K562 (cell line): Measurements from ENCODE around the gene SNX1. TPM values are rescaled to one million over a fixed set of nuclear protein-coding genes. Genes with fewer than 3 reads are reported as not detected.

Source experiments
- ATAC-seq: fragments of 200-7000 bp; cut with Tn5 transposase; 3 replicates; pipeline ENCODE4 v1.9.1; 2020; ENCODE audit warnings: moderate library complexity
- BruUV-seq: library from RNA; stranded (reverse); fragments of 400-500 nt; replicated peaks from 2 replicates; lab custom pipeline; 2021; lab: Mats Ljungman, UMichigan
- CTCF ChIA-PET: fragments of 300-600 bp; formaldehyde crosslinking; extraction: SDS; loops from one replicate; lab custom pipeline; 2021; ENCODE audit warnings: low intra/inter-chr PET ratio; lab: Yijun Ruan, JAX
- POLR2A ChIA-PET: fragments of 300-600, 350-650 bp; sonication (Branson Sonifier 250); formaldehyde crosslinking; extraction: SDS; loops from one replicate; lab custom pipeline; 2021; ENCODE audit warnings: antibody characterized with exemption, inconsistent platforms; lab: Yijun Ruan, JAX
- DNase-seq, 4 experiments: peaks; one replicate each; pipeline versions ENCODE4 v3.0.0 to v3.0.0-alpha.2; 2011 to 2018; ENCODE audit warnings: low spot score in 3 of 4, mixed read lengths in 3 of 4; ENCODE audit errors: extremely low read depth in 1 of 4
- FAIRE-seq: peaks from 2 replicates; lab custom pipeline; 2011; peaks lifted over from hg19 to GRCh38; lab: Jason Lieb, UNC
- H2AFZ ChIP-seq: 2 replicates; pipeline ENCODE4 v1.6.0; 2011; ENCODE audit warnings: low read depth, low read length, control low read depth, inconsistent platforms
- H3K27ac ChIP-seq: fragments of 200-600 bp; 3 replicates; pipeline ENCODE4 v1.8.0; 2011; ENCODE audit warnings: low read depth, mild to moderate bottlenecking, control low read depth, inconsistent platforms, low read length, moderate library complexity, mixed read lengths; ENCODE audit errors: extremely low read depth
- H3K27me3 ChIP-seq, 2 experiments: fragments of 300-600 bp in 1 of 2; 2 replicates in 1 of 2; 3 replicates in 1 of 2; pipeline versions ENCODE4 v1.6.0 to v1.8.0; 2011; ENCODE audit warnings: inconsistent platforms in 2 of 2, low read length in 2 of 2, mild to moderate bottlenecking in 1 of 2, mixed read lengths in 1 of 2, moderate library complexity in 1 of 2; ENCODE audit not compliant: control insufficient read depth in 2 of 2, insufficient read depth in 2 of 2
- H3K36me3 ChIP-seq: fragments of 300-600 bp; 3 replicates; pipeline ENCODE4 v1.8.0; 2011; ENCODE audit warnings: mild to moderate bottlenecking, low read length, inconsistent platforms; ENCODE audit not compliant: control insufficient read depth, insufficient read depth
- H3K4me1 ChIP-seq, 2 experiments: fragments of 200-600 bp in 1 of 2; replicated peaks in 1 of 2; 2 replicates in 1 of 2; 3 replicates in 1 of 2; pipeline versions ENCODE4 v1.5.1 to v1.8.0; 2011; ENCODE audit warnings: inconsistent platforms in 2 of 2, low read length in 2 of 2, mild to moderate bottlenecking in 1 of 2, mixed read lengths in 1 of 2, moderate library complexity in 1 of 2; ENCODE audit not compliant: control insufficient read depth in 2 of 2, insufficient read depth in 2 of 2
- H3K4me2 ChIP-seq: 2 replicates; pipeline ENCODE4 v1.6.1; 2011; ENCODE audit warnings: low read length, control low read depth, inconsistent platforms, mixed read lengths; ENCODE audit not compliant: insufficient read depth
- H3K4me3 ChIP-seq: fragments of 200-600 bp; sonication (generic), shearing (Covaris generic); 2 replicates; pipeline ENCODE4 v1.5.1; 2016; ENCODE audit warnings: control low read depth, inconsistent platforms
- H3K79me2 ChIP-seq: fragments of 200-600 bp; 3 replicates; pipeline ENCODE4 v1.8.0; 2011; ENCODE audit warnings: low read length, inconsistent platforms; ENCODE audit not compliant: control insufficient read depth, insufficient read depth
- H3K9ac ChIP-seq, 2 experiments: 2 replicates each; pipeline versions ENCODE4 v1.6.0 to v1.6.1; 2011; ENCODE audit warnings: low read depth in 2 of 2, low read length in 2 of 2, control low read depth in 1 of 2, inconsistent platforms in 1 of 2, mild to moderate bottlenecking in 1 of 2, mixed read lengths in 1 of 2; ENCODE audit not compliant: insufficient read depth in 1 of 2
- H3K9me1 ChIP-seq: one replicate; pipeline ENCODE4 v1.6.0; 2011; ENCODE audit warnings: inconsistent platforms, mild to moderate bottlenecking, low read length, moderate library complexity; ENCODE audit not compliant: control insufficient read depth, insufficient read depth
- H3K9me3 ChIP-seq: replicated peaks from 2 replicates; pipeline ENCODE4 v1.5.1; 2011; ENCODE audit warnings: low read depth, low read length, inconsistent platforms; ENCODE audit not compliant: control insufficient read depth, insufficient read depth
- H4K20me1 ChIP-seq: replicated peaks from 2 replicates; pipeline ENCODE4 v1.6.1; 2011; ENCODE audit warnings: low read length, inconsistent platforms, mixed read lengths; ENCODE audit not compliant: control insufficient read depth, insufficient read depth
- MAFG ChIP-seq: fragments of 450-650 bp; conservative IDR thresholded peaks from 2 replicates; pipeline ENCODE4 v1.6.1; 2016; ENCODE audit warnings: missing genetic modification characterization, missing compliant biosample characterization
- PTBP1 ChIP-seq: fragments of 200-400 bp; formaldehyde crosslinking; IDR thresholded peaks from 2 replicates; pipeline ENCODE4 v1.6.1; 2017; ENCODE audit warnings: low read depth, low read length
- TBP ChIP-seq: optimal IDR thresholded peaks from 2 replicates; pipeline ENCODE3; 2011; ENCODE audit warnings: low read depth, low read length, improper control_type of control experiment
- TCF3 ChIP-seq: sonication (generic); formaldehyde crosslinking; IDR thresholded peaks from 2 replicates; pipeline ENCODE4 v1.4.0; 2020; ENCODE audit warnings: mild to moderate bottlenecking, missing genetic modification reagents
- TEAD1 ChIP-seq, 2 experiments: fragments of 450-650 bp in 1 of 2; sonication (generic) in 1 of 2; formaldehyde crosslinking; IDR thresholded peaks; 2 replicates each; pipeline versions ENCODE4 v1.4.0 to v1.8.0; 2020 to 2022; ENCODE audit warnings: mild to moderate bottlenecking in 2 of 2, missing genetic modification reagents in 1 of 2
- ZNF584 ChIP-seq: fragments of 200-800 bp; sonication (Bioruptor generic); IDR thresholded peaks from 2 replicates; pipeline ENCODE4 v1.6.1; 2016; ENCODE audit warnings: low read depth, mild to moderate bottlenecking, missing genetic modification characterization, missing compliant biosample characterization
- ZNF586 ChIP-seq: fragments of 450-650 bp; formaldehyde crosslinking; conservative IDR thresholded peaks from 2 replicates; pipeline ENCODE4 v1.4.0; 2020; ENCODE audit warnings: mild to moderate bottlenecking, moderate library complexity
- WGBS: fragments of 100-300 bp; shearing (Covaris generic); methylation state at CpG from one replicate; pipeline ENCODE4 v1.1.6; 2016; ENCODE audit warnings: low coverage, mixed read lengths; ENCODE audit not compliant: insufficient coverage; ENCODE audit errors: missing lambda C conversion rate; 5-methylcytosine and 5-hydroxymethylcytosine counted together
- in situ Hi-C: fragments of 300-500 bp; cut with MboI; formaldehyde crosslinking; loops from 4 replicates; pipeline ENCODE4 v1.15.0; 2018; ENCODE audit warnings: inconsistent platforms, mixed read lengths
- intact Hi-C: fragments of 100-400 bp; cut with micrococcal nuclease; formaldehyde crosslinking; loops from 2 replicates; pipeline ENCODE4 v1.14.2; 2022
- polyA plus RNA-seq, 8 experiments: library from polyadenylated mRNA; depleted of rRNA in 4 of 8; stranded (reverse) in 5 of 8; unstranded in 3 of 8; fragments of >200 nt; fragmentation: Nextera tagmentation in 2 of 8; fragmentation: Illumina TruSeq in 1 of 8; extraction: Ambion mirVana in 2 of 8; extraction: Trizol in 1 of 8; gene quantifications; 2 replicates each; pipeline versions ENCODE4 v1.2.1 to v1.2.3, GENCODE V29; 2011 to 2014; ENCODE audit warnings: inconsistent platforms in 1 of 8, missing spikeins in 1 of 8
- total RNA-seq, 7 experiments: library from RNA; depleted of rRNA in 6 of 7; stranded (reverse); fragments of >200 nt in 6 of 7; fragmentation: Illumina TruSeq in 2 of 7; extraction: Trizol in 2 of 7; gene quantifications; 2 replicates each; pipeline versions ENCODE4 v1.2.1 to v1.2.3, GENCODE V29; 2011 to 2021; ENCODE audit warnings: low replicate concordance in 1 of 7
- TF ChIP-seq, protein P1 (sequence below): fragments of 450-650 bp; IDR thresholded peaks from 2 replicates; pipeline ENCODE4 v1.6.1; 2016; ENCODE audit warnings: mild to moderate bottlenecking, moderate library complexity

Gene SNX1
- total and polyA plus RNA-seq, 9 of the 15 experiments (the other 6 are each of a cell fraction or from before 2014, with no cell fraction given): 11.0 to 105 (median 59.9) TPM

DNA sequence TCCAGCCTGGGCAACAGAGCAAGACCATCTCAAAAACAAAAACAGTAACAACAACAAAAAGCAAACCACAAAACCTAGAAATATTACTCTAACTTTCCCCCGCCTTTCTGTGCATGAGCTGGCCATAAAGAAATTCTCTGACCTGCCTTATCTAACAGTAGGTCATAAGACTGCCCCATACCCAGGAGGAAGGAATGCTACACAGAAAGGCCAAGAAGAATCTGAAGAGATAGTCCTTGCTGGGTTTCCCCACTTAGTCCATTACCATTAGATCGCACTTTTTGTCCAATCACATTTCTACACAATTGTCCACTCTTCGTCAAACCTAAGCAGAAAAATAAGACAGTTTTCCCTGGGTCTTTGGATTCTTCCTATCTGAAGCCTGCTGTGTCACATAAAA lies 25.7 kb upstream of the SNX1 start:
- peak; percentile 24; the same call in 1 of the 3 replicates for ATAC-seq
- no peak overlapping the region for H3K4me2 ChIP-seq
- no peaks in the 10 kb centered on the region for H3K27me3 ChIP-seq
- H3K9me1 ChIP-seq: no peaks in the 10 kb centered on the region
- peaks cover 50% of the 10 kb centered on the region for H3K36me3 ChIP-seq
- WGBS: 55% methylated on average over 3 of the region's 3 CpGs
- BruUV-seq: no TSS peak
- H2AFZ ChIP-seq: no peak overlapping the region
- no peaks in the 10 kb centered on the region for H3K9me3 ChIP-seq
- no peak for FAIRE-seq
- peaks cover 3 to 29% of the 10 kb centered on the region in 2 experiments; a peak in 4 of 5 replicates for H3K4me1 ChIP-seq
- H4K20me1 ChIP-seq: peaks cover 5% of the 10 kb centered on the region; the same call in 1 of the 2 replicates
- ChIA-PET CTCF (no interaction called here), POLR2A (interaction anchor here (0.7 to 0.9 kb wide), 2 partner anchors 26 to 206 kb away, joined by 3 to 5 read pairs; no protein-coding TSS in a partner anchor)
- H3K27ac ChIP-seq: no peak overlapping the region; the same call in 2 of the 3 replicates
- no peaks in the 10 kb centered on the region for H3K79me2 ChIP-seq
- in situ Hi-C loops (loop anchor here (25.0 kb wide), 2 partner anchors 608 to 783 kb away; partner anchors contain the start of gene APH1B), intact Hi-C loops (no loop called here)
- no peak overlapping the region for H3K4me3 ChIP-seq
- DNase-seq: peak in 2 of 4 experiments; percentile 2 to 29
- H3K9ac ChIP-seq: no peak overlapping the region
- 0 out of 2 replicates have a peak, but pooled peaks have one; percentile 11 for TF ChIP-seq ZNF584 (CRISPR knock-in tag)
- no peak for TF ChIP-seq TCF3
- TF ChIP-seq, protein P1, sequence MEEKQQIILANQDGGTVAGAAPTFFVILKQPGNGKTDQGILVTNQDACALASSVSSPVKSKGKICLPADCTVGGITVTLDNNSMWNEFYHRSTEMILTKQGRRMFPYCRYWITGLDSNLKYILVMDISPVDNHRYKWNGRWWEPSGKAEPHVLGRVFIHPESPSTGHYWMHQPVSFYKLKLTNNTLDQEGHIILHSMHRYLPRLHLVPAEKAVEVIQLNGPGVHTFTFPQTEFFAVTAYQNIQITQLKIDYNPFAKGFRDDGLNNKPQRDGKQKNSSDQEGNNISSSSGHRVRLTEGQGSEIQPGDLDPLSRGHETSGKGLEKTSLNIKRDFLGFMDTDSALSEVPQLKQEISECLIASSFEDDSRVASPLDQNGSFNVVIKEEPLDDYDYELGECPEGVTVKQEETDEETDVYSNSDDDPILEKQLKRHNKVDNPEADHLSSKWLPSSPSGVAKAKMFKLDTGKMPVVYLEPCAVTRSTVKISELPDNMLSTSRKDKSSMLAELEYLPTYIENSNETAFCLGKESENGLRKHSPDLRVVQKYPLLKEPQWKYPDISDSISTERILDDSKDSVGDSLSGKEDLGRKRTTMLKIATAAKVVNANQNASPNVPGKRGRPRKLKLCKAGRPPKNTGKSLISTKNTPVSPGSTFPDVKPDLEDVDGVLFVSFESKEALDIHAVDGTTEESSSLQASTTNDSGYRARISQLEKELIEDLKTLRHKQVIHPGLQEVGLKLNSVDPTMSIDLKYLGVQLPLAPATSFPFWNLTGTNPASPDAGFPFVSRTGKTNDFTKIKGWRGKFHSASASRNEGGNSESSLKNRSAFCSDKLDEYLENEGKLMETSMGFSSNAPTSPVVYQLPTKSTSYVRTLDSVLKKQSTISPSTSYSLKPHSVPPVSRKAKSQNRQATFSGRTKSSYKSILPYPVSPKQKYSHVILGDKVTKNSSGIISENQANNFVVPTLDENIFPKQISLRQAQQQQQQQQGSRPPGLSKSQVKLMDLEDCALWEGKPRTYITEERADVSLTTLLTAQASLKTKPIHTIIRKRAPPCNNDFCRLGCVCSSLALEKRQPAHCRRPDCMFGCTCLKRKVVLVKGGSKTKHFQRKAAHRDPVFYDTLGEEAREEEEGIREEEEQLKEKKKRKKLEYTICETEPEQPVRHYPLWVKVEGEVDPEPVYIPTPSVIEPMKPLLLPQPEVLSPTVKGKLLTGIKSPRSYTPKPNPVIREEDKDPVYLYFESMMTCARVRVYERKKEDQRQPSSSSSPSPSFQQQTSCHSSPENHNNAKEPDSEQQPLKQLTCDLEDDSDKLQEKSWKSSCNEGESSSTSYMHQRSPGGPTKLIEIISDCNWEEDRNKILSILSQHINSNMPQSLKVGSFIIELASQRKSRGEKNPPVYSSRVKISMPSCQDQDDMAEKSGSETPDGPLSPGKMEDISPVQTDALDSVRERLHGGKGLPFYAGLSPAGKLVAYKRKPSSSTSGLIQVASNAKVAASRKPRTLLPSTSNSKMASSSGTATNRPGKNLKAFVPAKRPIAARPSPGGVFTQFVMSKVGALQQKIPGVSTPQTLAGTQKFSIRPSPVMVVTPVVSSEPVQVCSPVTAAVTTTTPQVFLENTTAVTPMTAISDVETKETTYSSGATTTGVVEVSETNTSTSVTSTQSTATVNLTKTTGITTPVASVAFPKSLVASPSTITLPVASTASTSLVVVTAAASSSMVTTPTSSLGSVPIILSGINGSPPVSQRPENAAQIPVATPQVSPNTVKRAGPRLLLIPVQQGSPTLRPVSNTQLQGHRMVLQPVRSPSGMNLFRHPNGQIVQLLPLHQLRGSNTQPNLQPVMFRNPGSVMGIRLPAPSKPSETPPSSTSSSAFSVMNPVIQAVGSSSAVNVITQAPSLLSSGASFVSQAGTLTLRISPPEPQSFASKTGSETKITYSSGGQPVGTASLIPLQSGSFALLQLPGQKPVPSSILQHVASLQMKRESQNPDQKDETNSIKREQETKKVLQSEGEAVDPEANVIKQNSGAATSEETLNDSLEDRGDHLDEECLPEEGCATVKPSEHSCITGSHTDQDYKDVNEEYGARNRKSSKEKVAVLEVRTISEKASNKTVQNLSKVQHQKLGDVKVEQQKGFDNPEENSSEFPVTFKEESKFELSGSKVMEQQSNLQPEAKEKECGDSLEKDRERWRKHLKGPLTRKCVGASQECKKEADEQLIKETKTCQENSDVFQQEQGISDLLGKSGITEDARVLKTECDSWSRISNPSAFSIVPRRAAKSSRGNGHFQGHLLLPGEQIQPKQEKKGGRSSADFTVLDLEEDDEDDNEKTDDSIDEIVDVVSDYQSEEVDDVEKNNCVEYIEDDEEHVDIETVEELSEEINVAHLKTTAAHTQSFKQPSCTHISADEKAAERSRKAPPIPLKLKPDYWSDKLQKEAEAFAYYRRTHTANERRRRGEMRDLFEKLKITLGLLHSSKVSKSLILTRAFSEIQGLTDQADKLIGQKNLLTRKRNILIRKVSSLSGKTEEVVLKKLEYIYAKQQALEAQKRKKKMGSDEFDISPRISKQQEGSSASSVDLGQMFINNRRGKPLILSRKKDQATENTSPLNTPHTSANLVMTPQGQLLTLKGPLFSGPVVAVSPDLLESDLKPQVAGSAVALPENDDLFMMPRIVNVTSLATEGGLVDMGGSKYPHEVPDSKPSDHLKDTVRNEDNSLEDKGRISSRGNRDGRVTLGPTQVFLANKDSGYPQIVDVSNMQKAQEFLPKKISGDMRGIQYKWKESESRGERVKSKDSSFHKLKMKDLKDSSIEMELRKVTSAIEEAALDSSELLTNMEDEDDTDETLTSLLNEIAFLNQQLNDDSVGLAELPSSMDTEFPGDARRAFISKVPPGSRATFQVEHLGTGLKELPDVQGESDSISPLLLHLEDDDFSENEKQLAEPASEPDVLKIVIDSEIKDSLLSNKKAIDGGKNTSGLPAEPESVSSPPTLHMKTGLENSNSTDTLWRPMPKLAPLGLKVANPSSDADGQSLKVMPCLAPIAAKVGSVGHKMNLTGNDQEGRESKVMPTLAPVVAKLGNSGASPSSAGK: no peak
- TF ChIP-seq MAFG (tag): 0 out of 2 replicates have a peak, but pooled peaks have one; percentile 4
- no peak for TF ChIP-seq TBP
- TF ChIP-seq ZNF586 (CRISPR knock-in tag): no peak
- no peak for TF ChIP-seq PTBP1
- 0 out of 4 replicates have a peak, but pooled peaks of 1 of the 2 experiments have one; percentile 10 for TF ChIP-seq TEAD1 (CRISPR knock-in tag; IDR thresholded peaks at IDR 0.05)
